Endothelial cell of umbilical vein (primary cell): ENCODE results near the gene SYT11. TPM values are rescaled to one million over a fixed set of nuclear protein-coding genes. Genes with fewer than 3 reads are reported as not detected.

Experiments
- BruUV-seq: library from RNA; stranded (reverse); fragments of 400-500 nt; replicated peaks from 2 replicates; lab custom pipeline; 2021; lab: Mats Ljungman, UMichigan
- CTCF ChIA-PET: fragments of 300-600, 350-600 bp; sonication (Branson Sonifier 250); formaldehyde crosslinking; loops from one replicate; lab custom pipeline; 2021; ENCODE audit warnings: antibody characterized with exemption, inconsistent platforms; lab: Charles Lee
- POLR2A ChIA-PET: fragments of 300-600, 350-600 bp; sonication (Branson Sonifier 250); formaldehyde crosslinking; loops from one replicate; lab custom pipeline; 2021; ENCODE audit warnings: antibody characterized with exemption, inconsistent platforms; lab: Charles Lee
- DNase-seq: peaks from one replicate; pipeline ENCODE4 v3.0.0-alpha.2; 2011; ENCODE audit warnings: low read depth, low spot score
- FAIRE-seq: peaks from 2 replicates; lab custom pipeline; 2011; peaks lifted over from hg19 to GRCh38; lab: Jason Lieb, UNC
- H2AFZ ChIP-seq: 2 replicates; pipeline ENCODE4 v1.6.0; 2012; ENCODE audit warnings: low read depth, low read length, control low read depth, inconsistent platforms
- H3K27ac ChIP-seq: 2 replicates; pipeline ENCODE4 v1.5.1; 2011; ENCODE audit warnings: low read depth, mild to moderate bottlenecking, control low read depth, low read length, moderate library complexity; ENCODE audit not compliant: insufficient read depth
- H3K27me3 ChIP-seq, 2 experiments: 2 replicates each; pipeline versions ENCODE4 v1.6.0 to v1.6.1; 2011; ENCODE audit warnings: low read length in 2 of 2, mixed read lengths in 1 of 2; ENCODE audit not compliant: control insufficient read depth in 2 of 2, insufficient read depth in 2 of 2
- H3K36me3 ChIP-seq, 2 experiments: 2 replicates in 1 of 2; 3 replicates in 1 of 2; pipeline ENCODE4 v1.5.1; 2011; ENCODE audit warnings: low read length in 2 of 2, mild to moderate bottlenecking in 1 of 2, moderate library complexity in 1 of 2; ENCODE audit not compliant: control insufficient read depth in 2 of 2, insufficient read depth in 2 of 2; ENCODE audit errors: extremely low read depth in 1 of 2
- H3K4me1 ChIP-seq: 3 replicates; pipeline ENCODE4 v1.5.1; 2011; ENCODE audit warnings: mild to moderate bottlenecking, low read length; ENCODE audit not compliant: control insufficient read depth, insufficient read depth; ENCODE audit errors: extremely low read depth
- H3K4me2 ChIP-seq: 2 replicates; pipeline ENCODE4 v1.6.1; 2011; ENCODE audit warnings: low read length, control low read depth, mixed read lengths; ENCODE audit not compliant: insufficient read depth
- H3K4me3 ChIP-seq, 3 experiments: fragments of 200-600 bp in 1 of 3; sonication (generic), shearing (Covaris generic) in 1 of 3; replicated peaks in 1 of 3; 2 replicates each; pipeline ENCODE4 v1.5.1; 2011 to 2016; ENCODE audit warnings: control low read depth in 3 of 3, low read length in 3 of 3, mild to moderate bottlenecking in 2 of 3, inconsistent platforms in 1 of 3, low read depth in 1 of 3, moderate library complexity in 1 of 3; ENCODE audit not compliant: insufficient read depth in 1 of 3
- H3K79me2 ChIP-seq: 2 replicates; pipeline ENCODE4 v1.6.0; 2012; ENCODE audit warnings: low read length, inconsistent platforms; ENCODE audit not compliant: control insufficient read depth, insufficient read depth
- H3K9ac ChIP-seq: replicated peaks from 2 replicates; pipeline ENCODE3; 2011; ENCODE audit warnings: low read length, control low read depth; ENCODE audit not compliant: insufficient read depth; ENCODE audit errors: extremely low read depth
- H3K9me1 ChIP-seq: replicated peaks from 3 replicates; pipeline ENCODE4 v1.6.0; 2011; ENCODE audit warnings: mild to moderate bottlenecking, low read length; ENCODE audit not compliant: control insufficient read depth, insufficient read depth; ENCODE audit errors: extremely low read depth
- H3K9me3 ChIP-seq: replicated peaks from 2 replicates; pipeline ENCODE4 v1.5.1; 2012; ENCODE audit warnings: low read length, inconsistent platforms; ENCODE audit not compliant: control insufficient read depth, insufficient read depth
- H4K20me1 ChIP-seq: replicated peaks from 2 replicates; pipeline ENCODE3; 2011; ENCODE audit warnings: mild to moderate bottlenecking, low read length; ENCODE audit not compliant: control insufficient read depth, insufficient read depth; ENCODE audit errors: extremely low read depth
- EZH2 ChIP-seq: IDR thresholded peaks from 2 replicates; pipeline ENCODE4 v1.6.1; 2012; ENCODE audit warnings: borderline replicate concordance, low read depth, mild to moderate bottlenecking, moderate library complexity, low read length, inconsistent platforms; ENCODE audit not compliant: severe bottlenecking
- FOS ChIP-seq: IDR thresholded peaks from 2 replicates; pipeline ENCODE4 v1.6.1; 2011; ENCODE audit warnings: mild to moderate bottlenecking, low read length, moderate library complexity, borderline replicate concordance; ENCODE audit not compliant: insufficient read depth
- GATA2 ChIP-seq: IDR thresholded peaks from 2 replicates; pipeline ENCODE4 v1.7.0; 2011; ENCODE audit warnings: low read depth, mild to moderate bottlenecking, moderate library complexity, mixed read lengths, low read length; ENCODE audit not compliant: insufficient read length, insufficient read depth
- JUN ChIP-seq: IDR thresholded peaks from 2 replicates; pipeline ENCODE4 v1.6.1; 2011; ENCODE audit warnings: borderline replicate concordance, low read depth; ENCODE audit not compliant: insufficient read length, insufficient read depth
- POLR2A ChIP-seq: IDR thresholded peaks from 2 replicates; pipeline ENCODE4 v1.6.1; 2012; ENCODE audit warnings: low read depth, mild to moderate bottlenecking, control low read depth, low read length
- POLR2AphosphoS5 ChIP-seq: IDR thresholded peaks from 2 replicates; pipeline ENCODE4 v1.6.1; 2012; ENCODE audit warnings: low read depth, mild to moderate bottlenecking, control low read depth, low read length, moderate library complexity; ENCODE audit not compliant: insufficient read depth
- dilution Hi-C: fragments of 300-500 bp; cut with MboI; formaldehyde crosslinking; loops from one replicate; pipeline ENCODE4 v1.15.0; 2019; ENCODE audit warnings: low sequenced_read_pairs; ENCODE audit not compliant: extremely low pct_ligation_motif_present
- intact Hi-C: fragments of 100-400 bp; cut with micrococcal nuclease; formaldehyde crosslinking; loops from one replicate; pipeline ENCODE4 v1.10.0; 2022
- polyA plus RNA-seq, 4 experiments: library from polyadenylated mRNA; depleted of rRNA in 3 of 4; stranded (reverse) in 3 of 4; unstranded in 1 of 4; fragments of >200 nt; gene quantifications; 2 replicates each; pipeline versions ENCODE4 v1.2.1 to v1.2.3, GENCODE V29; 2011 to 2012; ENCODE audit warnings: missing spikeins in 1 of 4
- total RNA-seq: library from RNA; stranded (reverse); gene quantifications from 2 replicates; pipeline ENCODE4 v1.2.3, GENCODE V29; 2021
- TF ChIP-seq, protein P1 (sequence below), 2 donors: IDR thresholded peaks; 1 replicate in 1 of 2; 2 replicates in 1 of 2; pipeline ENCODE4 v1.5.1; 2011; ENCODE audit warnings: low read length in 2 of 2, mild to moderate bottlenecking in 2 of 2, moderate library complexity in 2 of 2, control low read depth in 1 of 2, inconsistent platforms in 1 of 2, low read depth in 1 of 2; ENCODE audit not compliant: insufficient read depth in 1 of 2; ENCODE audit errors: extremely low read depth in 1 of 2
- TF ChIP-seq, protein P2 (sequence below): IDR thresholded peaks from 2 replicates; pipeline ENCODE4 v1.6.1; 2011; ENCODE audit not compliant: insufficient read depth, insufficient read length

Gene SYT11
- total and polyA plus RNA-seq, 2 donors (not counting 3 experiments of a cell fraction or from before 2014, with no cell fraction given) = 28.2 to 36.5 TPM

GRCh38 chr1:155847823-155848529, 11.4 kb upstream of the SYT11 start:
- no peaks in the 10 kb centered on the region for H3K27me3 ChIP-seq
- dilution Hi-C loops = no loop called here
- ChIA-PET POLR2A (no interaction called here), CTCF (interaction anchor here (1.1 to 1.7 kb wide), 2 partner anchors 9 to 219 kb away, joined by 3 read pairs; partner anchors contain the start of gene GON4L)
- intact Hi-C loops = no loop called here
- peaks cover 68% of the 10 kb centered on the region for H3K79me2 ChIP-seq
- BruUV-seq = no TSS peak
- no peaks in the 10 kb centered on the region for H4K20me1 ChIP-seq
- peaks cover 6 to 13% of the 10 kb centered on the region in 2 experiments for H3K36me3 ChIP-seq
- no peak overlapping the region for H2AFZ ChIP-seq
- no peaks in the 10 kb centered on the region for H3K9me1 ChIP-seq
- peak; percentile 17 for DNase-seq
- no peak for TF ChIP-seq EZH2
- TF ChIP-seq FOS = no peak
- TF ChIP-seq POLR2AphosphoS5 = no peak
- TF ChIP-seq, protein P1, sequence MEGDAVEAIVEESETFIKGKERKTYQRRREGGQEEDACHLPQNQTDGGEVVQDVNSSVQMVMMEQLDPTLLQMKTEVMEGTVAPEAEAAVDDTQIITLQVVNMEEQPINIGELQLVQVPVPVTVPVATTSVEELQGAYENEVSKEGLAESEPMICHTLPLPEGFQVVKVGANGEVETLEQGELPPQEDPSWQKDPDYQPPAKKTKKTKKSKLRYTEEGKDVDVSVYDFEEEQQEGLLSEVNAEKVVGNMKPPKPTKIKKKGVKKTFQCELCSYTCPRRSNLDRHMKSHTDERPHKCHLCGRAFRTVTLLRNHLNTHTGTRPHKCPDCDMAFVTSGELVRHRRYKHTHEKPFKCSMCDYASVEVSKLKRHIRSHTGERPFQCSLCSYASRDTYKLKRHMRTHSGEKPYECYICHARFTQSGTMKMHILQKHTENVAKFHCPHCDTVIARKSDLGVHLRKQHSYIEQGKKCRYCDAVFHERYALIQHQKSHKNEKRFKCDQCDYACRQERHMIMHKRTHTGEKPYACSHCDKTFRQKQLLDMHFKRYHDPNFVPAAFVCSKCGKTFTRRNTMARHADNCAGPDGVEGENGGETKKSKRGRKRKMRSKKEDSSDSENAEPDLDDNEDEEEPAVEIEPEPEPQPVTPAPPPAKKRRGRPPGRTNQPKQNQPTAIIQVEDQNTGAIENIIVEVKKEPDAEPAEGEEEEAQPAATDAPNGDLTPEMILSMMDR (IDR thresholded peaks at IDR 0.05; ENCODE audit: extremely low read depth in 1 of 2, insufficient read depth in 1 of 2, low read depth in 1 of 2, low read length in 2 of 2) = no peak
- no peak for TF ChIP-seq POLR2A
- TF ChIP-seq, protein P2, sequence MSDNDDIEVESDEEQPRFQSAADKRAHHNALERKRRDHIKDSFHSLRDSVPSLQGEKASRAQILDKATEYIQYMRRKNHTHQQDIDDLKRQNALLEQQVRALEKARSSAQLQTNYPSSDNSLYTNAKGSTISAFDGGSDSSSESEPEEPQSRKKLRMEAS = no peak
- no peak for TF ChIP-seq GATA2
- TF ChIP-seq JUN = no peak
- no peak overlapping the region for H3K4me2 ChIP-seq
- no peak overlapping the region for H3K9ac ChIP-seq
- H3K27ac ChIP-seq = no peak overlapping the region
- FAIRE-seq = no peak
- no peaks in the 10 kb centered on the region for H3K9me3 ChIP-seq
- H3K4me1 ChIP-seq = peaks cover 16% of the 10 kb centered on the region
- H3K4me3 ChIP-seq = no peak overlapping the region
